Measurements from ENCODE around the gene ARSK. TPM values are rescaled to one million over a fixed set of nuclear protein-coding genes. Genes with fewer than 3 reads are reported as not detected.
"Not testable (repeated sequence)": the region's sequence is repeated elsewhere in the genome, so short reads cannot be mapped to it uniquely, and the experiment has no call there.

Gene ARSK
- total RNA-seq, 2 experiments from 2014 or later, result 4.3 to 4.9 TPM

GRCh38 chr5:95631991-95632675, 77.2 kb downstream of the ARSK start:
- Mint-ChIP-seq H3K27ac (peak overlapping the region; percentile 83), H3K27me3 (peaks cover 11% of the 10 kb centered on the region), H3K36me3 (peaks cover 18% of the 10 kb centered on the region), H3K4me3 (no peak overlapping the region), H3K4me1 (peaks cover 15% of the 10 kb centered on the region), H3K9me3 (ENCODE audit: low read depth) (peaks cover 6% of the 10 kb centered on the region)
- ATAC-seq (peak; percentile 100), DNase-seq (peak; percentile 85)
- CTCF ChIA-PET, result interaction anchor here (1.7 to 2.7 kb wide), 5 partner anchors 10 to 149 kb away, joined by 8 to 16 read pairs (median 9); partner anchors contain the start of genes GPR150 and RFESD

- CTCF ChIA-PET, result interaction anchor here (1.7 to 2.7 kb wide), 3 partner anchors 10 to 148 kb away, joined by 8 to 11 read pairs (median 9); partner anchors contain the start of gene GPR150
- ATAC-seq; H3K9me3 Mint-ChIP-seq (ENCODE audit: low read depth); H3K4me3 Mint-ChIP-seq; H3K27ac Mint-ChIP-seq; DNase-seq: not testable (repeated sequence)
- Mint-ChIP-seq H3K4me1 (peaks cover 15% of the 10 kb centered on the region), H3K36me3 (peaks cover 18% of the 10 kb centered on the region), H3K27me3 (peaks cover 12% of the 10 kb centered on the region)
Observed at GRCh38 chr5:95632942-95633341, 78.0 kb downstream of the ARSK start.

- Mint-ChIP-seq H3K9me3 (ENCODE audit: low read depth) (peaks cover 6% of the 10 kb centered on the region), H3K4me3 (no peak overlapping the region), H3K4me1 (peaks cover 18% of the 10 kb centered on the region), H3K36me3 (peaks cover 18% of the 10 kb centered on the region), H3K27ac (no peak overlapping the region), H3K27me3 (peaks cover 17% of the 10 kb centered on the region)
- CTCF ChIA-PET, result interaction anchor here (0.7 to 2.1 kb wide), 2 partner anchors 11 to 97 kb away, joined by 3 to 7 read pairs; no protein-coding TSS in a partner anchor
- ATAC-seq (no peak), DNase-seq (no peak)
Observed at GRCh38 chr5:95633671-95634070, 78.8 kb downstream of the ARSK start.

- DNase-seq, result no peak
- Mint-ChIP-seq H3K4me3 (no peak overlapping the region), H3K9me3 (ENCODE audit: low read depth) (peaks cover 6% of the 10 kb centered on the region), H3K27me3 (peaks cover 18% of the 10 kb centered on the region), H3K27ac (no peak overlapping the region), H3K4me1 (peaks cover 19% of the 10 kb centered on the region), H3K36me3 (peaks cover 18% of the 10 kb centered on the region)
- no peak for ATAC-seq
- CTCF ChIA-PET, result interaction anchor here (0.7 to 2.1 kb wide), 2 partner anchors 10 to 97 kb away, joined by 3 to 7 read pairs; no protein-coding TSS in a partner anchor
Observed at GRCh38 chr5:95634081-95634480, 79.2 kb downstream of the ARSK start.

- Mint-ChIP-seq H3K27me3 (peaks cover 23% of the 10 kb centered on the region), H3K9me3 (ENCODE audit: low read depth) (no peaks in the 10 kb centered on the region), H3K36me3 (peaks cover under 1% of the 10 kb centered on the region), H3K4me1 (peaks cover 4% of the 10 kb centered on the region), H3K4me3 (no peak overlapping the region), H3K27ac (no peak overlapping the region)
- CTCF ChIA-PET, result no interaction called here
- DNase-seq (no peak), ATAC-seq (no peak)
Observed at GRCh38 chr5:95638632-95639031, 83.7 kb downstream of the ARSK start.

GRCh38 chr5:95641741-95642220, 86.9 kb downstream of the ARSK start:
- Mint-ChIP-seq H3K4me1 (peaks cover 26% of the 10 kb centered on the region), H3K36me3 (no peaks in the 10 kb centered on the region), H3K9me3 (ENCODE audit: low read depth) (no peaks in the 10 kb centered on the region), H3K27me3 (peaks cover 16% of the 10 kb centered on the region), H3K27ac (no peak overlapping the region), H3K4me3 (no peak overlapping the region)
- CTCF ChIA-PET, result interaction anchor here (0.9 to 5.2 kb wide), 3 partner anchors 139 to 207 kb away, joined by 4 to 46 read pairs (median 22); no protein-coding TSS in a partner anchor
- DNase-seq (no peak), ATAC-seq (no peak)

- Mint-ChIP-seq H3K27ac (no peak overlapping the region), H3K9me3 (ENCODE audit: low read depth) (no peaks in the 10 kb centered on the region), H3K4me1 (peaks cover 37% of the 10 kb centered on the region), H3K27me3 (peaks cover 12% of the 10 kb centered on the region), H3K36me3 (no peaks in the 10 kb centered on the region), H3K4me3 (no peak overlapping the region)
- DNase-seq, result no peak
- CTCF ChIA-PET, result interaction anchor here (0.7 to 5.2 kb wide), 10 partner anchors 9 to 216 kb away, joined by 3 to 46 read pairs (median 6); no protein-coding TSS in a partner anchor
- no peak for ATAC-seq
Observed at GRCh38 chr5:95643152-95643551, 88.3 kb downstream of the ARSK start.

- DNase-seq (peak; percentile 81), ATAC-seq (no peak)
- H3K27ac Mint-ChIP-seq, result peak overlapping the region; percentile 63
- CTCF ChIA-PET, result interaction anchor here (0.7 to 5.2 kb wide), 15 partner anchors 10 to 677 kb away, joined by 3 to 46 read pairs (median 4); no protein-coding TSS in a partner anchor
- no peaks in the 10 kb centered on the region for H3K9me3 Mint-ChIP-seq (ENCODE audit: low read depth)
- no peak overlapping the region for H3K4me3 Mint-ChIP-seq
- peaks cover under 1% of the 10 kb centered on the region for H3K36me3 Mint-ChIP-seq
- H3K27me3 Mint-ChIP-seq, result peaks cover 2% of the 10 kb centered on the region
- H3K4me1 Mint-ChIP-seq, result peaks cover 40% of the 10 kb centered on the region
Observed at GRCh38 chr5:95644351-95645042, 89.6 kb downstream of the ARSK start.

- Mint-ChIP-seq H3K4me3 (peak overlapping the region; percentile 75), H3K4me1 (peaks cover 42% of the 10 kb centered on the region), H3K27ac (peak overlapping the region; percentile 88)
- not testable (repeated sequence) for H3K9me3 Mint-ChIP-seq (ENCODE audit: low read depth); H3K27me3 Mint-ChIP-seq; ATAC-seq; H3K36me3 Mint-ChIP-seq; DNase-seq
- CTCF ChIA-PET, result interaction anchor here (1.0 to 5.2 kb wide), 16 partner anchors 15 to 221 kb away, joined by 3 to 46 read pairs (median 6); no protein-coding TSS in a partner anchor
Observed at GRCh38 chr5:95646226-95646568, 91.3 kb downstream of the ARSK start.

GRCh38 chr5:95646569-95647431, 91.9 kb downstream of the ARSK start, which contains the start of gene RFESD:
RFESD (plus strand) TSS chr5:95646777; CDS start chr5:95652272, 5,495 bp downstream.
- Mint-ChIP-seq H3K27ac (peak within 1 kb of the TSS; percentile 88), H3K4me3 (peak within 1 kb of the TSS; percentile 75), H3K9me3 (ENCODE audit: low read depth) (no peaks in the 10 kb centered on the region), H3K27me3 (no peaks in the 10 kb centered on the region), H3K36me3 (peaks cover 4% of the 10 kb centered on the region), H3K4me1 (peaks cover 42% of the 10 kb centered on the region)
- ATAC-seq (peak; percentile 97), DNase-seq (peak; percentile 98)
- CTCF ChIA-PET, result interaction anchor here (0.8 to 5.2 kb wide), 19 partner anchors 9 to 220 kb away, joined by 3 to 46 read pairs (median 4); partner anchors contain the start of genes ARSK and SKIC3

- H3K9me3 Mint-ChIP-seq (ENCODE audit: low read depth), result no peaks in the 10 kb centered on the region
- no peaks in the 10 kb centered on the region for H3K27me3 Mint-ChIP-seq
- CTCF ChIA-PET, result interaction anchor here (0.6 to 1.9 kb wide), 9 partner anchors 17 to 201 kb away, joined by 3 to 12 read pairs (median 5); no protein-coding TSS in a partner anchor
- peaks cover 4% of the 10 kb centered on the region for H3K36me3 Mint-ChIP-seq
- H3K4me3 Mint-ChIP-seq, result peak overlapping the region; percentile 10
- H3K27ac Mint-ChIP-seq, result peak overlapping the region; percentile 32
- DNase-seq (no peak), ATAC-seq (no peak)
- H3K4me1 Mint-ChIP-seq, result peaks cover 42% of the 10 kb centered on the region
Observed at GRCh38 chr5:95647886-95648860, 93.3 kb downstream of the ARSK start.
